ENCODE results near the gene ENAH. TPM values are rescaled to one million over a fixed set of nuclear protein-coding genes. Genes with fewer than 3 reads are reported as not detected.

The ENAH gene
- polyA plus RNA-seq, 3 donors, result 0.12 TPM; not detected in 2

GRCh38 chr1:225577241-225577640 is 75.7 kb downstream of the ENAH start:
- no peaks in the 10 kb centered on the region for H3K4me1 Mint-ChIP-seq
- H3K9me3 ChIP-seq (replicated peaks in 1 of 2; ENCODE audit: control insufficient read depth in 1 of 2, insufficient read depth in 1 of 2, low read length in 2 of 2), result no peaks in the 10 kb centered on the region
- H4K20me1 ChIP-seq (ENCODE audit: insufficient read depth, low read length), result no peaks in the 10 kb centered on the region
- no peak for TF ChIP-seq CTCF (IDR thresholded peaks at IDR 0.05)
- no peak overlapping the region for H3K27ac ChIP-seq (ENCODE audit: low read depth in 1 of 2, low read length in 2 of 2)
- H2AFZ ChIP-seq (ENCODE audit: insufficient read depth, low read depth, low read length, poor library complexity, severe bottlenecking), result no peak overlapping the region
- no peaks in the 10 kb centered on the region for H3K79me2 ChIP-seq (ENCODE audit: insufficient read depth, low read length)
- no peaks in the 10 kb centered on the region for H3K36me3 Mint-ChIP-seq
- no peak overlapping the region for H3K9ac ChIP-seq (ENCODE audit: insufficient read depth, low read length, poor library complexity, severe bottlenecking)
- intact Hi-C loops (cut with micrococcal nuclease), result no loop called here
- no peak overlapping the region for H3K4me3 ChIP-seq (replicated peaks in 1 of 3; ENCODE audit: low read depth in 2 of 3, low read length in 3 of 3)
- no peaks in the 10 kb centered on the region for H3K27me3 ChIP-seq (ENCODE audit: control insufficient read depth in 2 of 2, insufficient read depth in 2 of 2, low read length in 2 of 2)
- no peaks in the 10 kb centered on the region for H3K9me3 Mint-ChIP-seq
- peaks cover 0 to 2% (median 1%) of the 10 kb centered on the region in 3 donors for H3K27me3 Mint-ChIP-seq (ENCODE audit: low read depth in 3 of 3)
- no peak for DNase-seq
- H3K36me3 ChIP-seq (replicated peaks in 1 of 2; ENCODE audit: control insufficient read depth in 1 of 2, insufficient read depth in 2 of 2, low read length in 2 of 2), result no peaks in the 10 kb centered on the region
- no peak overlapping the region for H3K4me2 ChIP-seq (replicated peaks; ENCODE audit: extremely low read depth, low read length, poor library complexity, severe bottlenecking)
- H3K27ac Mint-ChIP-seq, result no peak overlapping the region
- 100% methylated on average over 1 of the region's 2 CpGs for WGBS (ENCODE audit: insufficient coverage)
- no peaks in the 10 kb centered on the region for H3K4me1 ChIP-seq (ENCODE audit: control insufficient read depth in 1 of 2, insufficient read depth in 2 of 2, low read length in 2 of 2)
- H3K4me3 Mint-ChIP-seq, result no peak overlapping the region

GRCh38 chr1:225573216-225573615 is 79.7 kb downstream of the ENAH start:
- no peaks in the 10 kb centered on the region for H3K9me3 Mint-ChIP-seq
- no peaks in the 10 kb centered on the region for H4K20me1 ChIP-seq (ENCODE audit: insufficient read depth, low read length)

More at GRCh38 chr1:225573216-225573615, 79.7 kb downstream of the ENAH start:
- Histone ChIP-seq H3K4me2 (replicated peaks; ENCODE audit: extremely low read depth, low read length, poor library complexity, severe bottlenecking) (no peak overlapping the region), H3K9me3 (replicated peaks in 1 of 2; ENCODE audit: control insufficient read depth in 1 of 2, insufficient read depth in 1 of 2, low read length in 2 of 2) (no peaks in the 10 kb centered on the region), H3K4me1 (ENCODE audit: control insufficient read depth in 1 of 2, insufficient read depth in 2 of 2, low read length in 2 of 2) (no peaks in the 10 kb centered on the region), H3K27ac (ENCODE audit: low read depth in 1 of 2, low read length in 2 of 2) (no peak overlapping the region), H3K9ac (ENCODE audit: insufficient read depth, low read length, poor library complexity, severe bottlenecking) (no peak overlapping the region), H3K36me3 (replicated peaks in 1 of 2; ENCODE audit: control insufficient read depth in 1 of 2, insufficient read depth in 2 of 2, low read length in 2 of 2) (no peaks in the 10 kb centered on the region), H3K79me2 (ENCODE audit: insufficient read depth, low read length) (no peaks in the 10 kb centered on the region), H2AFZ (ENCODE audit: insufficient read depth, low read depth, low read length, poor library complexity, severe bottlenecking) (no peak overlapping the region), H3K4me3 (replicated peaks in 1 of 3; ENCODE audit: low read depth in 2 of 3, low read length in 3 of 3) (no peak overlapping the region), H3K27me3 (ENCODE audit: control insufficient read depth in 2 of 2, insufficient read depth in 2 of 2, low read length in 2 of 2) (no peaks in the 10 kb centered on the region)
- Mint-ChIP-seq H3K27me3 (ENCODE audit: low read depth in 3 of 3) (peaks cover 0 to 1% (median 0%) of the 10 kb centered on the region in 3 donors), H3K4me1 (no peaks in the 10 kb centered on the region), H3K4me3 (no peak overlapping the region), H3K36me3 (no peaks in the 10 kb centered on the region), H3K27ac (no peak overlapping the region)
- intact Hi-C loops (cut with micrococcal nuclease), result no loop called here
- no peak for DNase-seq
- no peak for TF ChIP-seq CTCF (IDR thresholded peaks at IDR 0.05)
- no CpG with 5 or more reads among the region's 2 CpGs for WGBS (ENCODE audit: insufficient coverage)
